A549 (cell line): ENCODE results near the gene ROBO3. TPM values are rescaled to one million over a fixed set of nuclear protein-coding genes. Genes with fewer than 3 reads are reported as not detected.

Experiments used
- ATAC-seq, 2 experiments: fragments of 200-7000 bp in 1 of 2; fragments of >200 bp in 1 of 2; cut with Nextera tagmentation in 1 of 2; cut with Tn5 transposase in 1 of 2; 3 replicates each; pipeline versions ENCODE4 v1.8.0 to v1.9.1; 2018 to 2020; ENCODE audit warnings: mild to moderate bottlenecking in 1 of 2, moderate library complexity in 1 of 2
- CTCF ChIA-PET: fragments of 300-600 bp; sonication (Branson Sonifier 250); formaldehyde crosslinking; extraction: SDS; loops from one replicate; lab custom pipeline; 2021; ENCODE audit warnings: antibody characterized with exemption, inconsistent platforms; lab: Yijun Ruan, JAX
- POLR2A ChIA-PET: fragments of 350-600 bp; formaldehyde crosslinking; extraction: SDS; loops from one replicate; lab custom pipeline; 2021; ENCODE audit warnings: antibody characterized with exemption, inconsistent platforms; lab: Yijun Ruan, JAX
- DNase-seq, 2 experiments: peaks; one replicate each; pipeline versions ENCODE4 v3.0.0 to v3.0.0-alpha.2; 2011 to 2016; ENCODE audit warnings: low read depth in 1 of 2, low spot score in 1 of 2
- FAIRE-seq: peaks from 2 replicates; lab custom pipeline; 2011; peaks lifted over from hg19 to GRCh38; lab: Jason Lieb, UNC
- H3K27ac ChIP-seq, 2 experiments: fragments of >200 bp; sonication (Bioruptor Twin); formaldehyde crosslinking; 3 replicates each; pipeline ENCODE4 v1.5.1; 2016 to 2017
- H3K4me1 ChIP-seq: fragments of >200 bp; sonication (Bioruptor Twin); formaldehyde crosslinking; 3 replicates; pipeline ENCODE4 v1.6.1; 2016
- H3K4me2 ChIP-seq: fragments of >200 bp; sonication (Bioruptor Twin); formaldehyde crosslinking; 3 replicates; pipeline ENCODE4 v1.6.1; 2016
- H3K4me3 ChIP-seq: fragments of >200 bp; sonication (Bioruptor Twin); formaldehyde crosslinking; 3 replicates; pipeline ENCODE4 v1.5.1; 2016
- H3K9me3 ChIP-seq: fragments of >200 bp; sonication (Bioruptor Twin); formaldehyde crosslinking; 3 replicates; pipeline ENCODE4 v1.6.1; 2016
- CBX2 ChIP-seq: fragments of 200-600 bp; sonication (generic); IDR thresholded peaks from 2 replicates; pipeline ENCODE4 v1.6.1; 2016; ENCODE audit warnings: low read depth, mild to moderate bottlenecking, borderline replicate concordance
- CEBPB ChIP-seq, 2 experiments: fragments of >200 bp in 1 of 2; sonication (Bioruptor Twin) in 1 of 2; formaldehyde crosslinking in 1 of 2; IDR thresholded peaks; 2 replicates each; pipeline ENCODE4 v1.6.1; 2012 to 2016
- CHD4 ChIP-seq: fragments of 200-600 bp; sonication (generic); IDR thresholded peaks from 2 replicates; pipeline ENCODE4 v1.6.1; 2016; ENCODE audit warnings: antibody characterized with exemption, mild to moderate bottlenecking, borderline replicate concordance
- ESRRA ChIP-seq: fragments of 150-350 bp; IDR thresholded peaks from 2 replicates; pipeline ENCODE4 v1.6.1; 2014; ENCODE audit warnings: mild to moderate bottlenecking, low read length, borderline replicate concordance
- FOSL2 ChIP-seq, 2 experiments: fragments of 450-650 bp in 1 of 2; fragments of >200 bp in 1 of 2; sonication (Bioruptor Twin) in 1 of 2; formaldehyde crosslinking; IDR thresholded peaks; 2 replicates each; pipeline versions ENCODE4 v1.5.0 to v1.6.1; 2016 to 2020; ENCODE audit warnings: mild to moderate bottlenecking in 1 of 2, moderate library complexity in 1 of 2
- HDAC2 ChIP-seq: fragments of 200-600 bp; sonication (generic); IDR thresholded peaks from 2 replicates; pipeline ENCODE4 v1.6.1; 2016
- HOXB5 ChIP-seq: fragments of 250-450 bp; sonication (Bioruptor Pico); IDR thresholded peaks from 2 replicates; pipeline ENCODE4 v1.5.0; 2020; ENCODE audit warnings: mild to moderate bottlenecking, moderate library complexity
- KDM5A ChIP-seq: fragments of 200-600 bp; sonication (generic); IDR thresholded peaks from 2 replicates; pipeline ENCODE4 v1.6.1; 2016; ENCODE audit warnings: antibody characterized with exemption, mild to moderate bottlenecking
- NPAS2 ChIP-seq: fragments of 250-450 bp; sonication (Bioruptor Pico); IDR thresholded peaks from 2 replicates; pipeline ENCODE4 v1.8.0; 2022; ENCODE audit warnings: mild to moderate bottlenecking, moderate library complexity, borderline replicate concordance
- RARB ChIP-seq: fragments of 250-450 bp; sonication (Bioruptor Pico); IDR thresholded peaks from 2 replicates; pipeline ENCODE4 v1.8.0; 2021; ENCODE audit warnings: mild to moderate bottlenecking, moderate library complexity
- SREBF2 ChIP-seq: fragments of 450-650 bp; IDR thresholded peaks from 2 replicates; pipeline ENCODE4 v1.6.1; 2014; ENCODE audit warnings: mild to moderate bottlenecking, moderate library complexity
- TFCP2L1 ChIP-seq: fragments of 250-450 bp; sonication (Bioruptor Pico); IDR thresholded peaks from 2 replicates; pipeline ENCODE4 v1.5.0; 2021; ENCODE audit warnings: mild to moderate bottlenecking
- TP53 ChIP-seq: fragments of 250-450 bp; sonication (Bioruptor Pico); IDR thresholded peaks from 2 replicates; pipeline ENCODE4 v1.5.0; 2021; ENCODE audit warnings: mild to moderate bottlenecking, moderate library complexity
- ZSCAN20 ChIP-seq: fragments of 250-450 bp; sonication (Bioruptor Pico); IDR thresholded peaks from 2 replicates; pipeline ENCODE4 v1.8.0; 2022; ENCODE audit warnings: mild to moderate bottlenecking, moderate library complexity
- WGBS: methylation state at CpG from one replicate; pipeline ENCODE4 v1.1.6; 2017; ENCODE audit errors: missing lambda C conversion rate; 5-methylcytosine and 5-hydroxymethylcytosine counted together
- polyA plus RNA-seq, 4 experiments: library from polyadenylated mRNA; depleted of rRNA in 3 of 4; stranded (reverse); fragments of >200 nt; fragmentation: RNase III in 1 of 4; extraction: RNeasy Plus Mini Kit Qiagen cat#74134 plus additional on column Dnase treatment in 1 of 4; gene quantifications; 2 replicates in 3 of 4; 3 replicates in 1 of 4; pipeline ENCODE4 v1.2.3, GENCODE V29; 2011 to 2017
- TF ChIP-seq, protein P1 (sequence below): fragments of 200-600 bp; sonication (generic); IDR thresholded peaks from 2 replicates; pipeline ENCODE4 v1.6.1; 2016; ENCODE audit warnings: antibody characterized with exemption, mild to moderate bottlenecking, moderate library complexity
- TF ChIP-seq, protein P2 (sequence below): fragments of >200 bp; sonication (Bioruptor Twin); formaldehyde crosslinking; IDR thresholded peaks from 3 replicates; pipeline ENCODE4 v1.5.1; 2016
- TF ChIP-seq, protein P3 (sequence below): fragments of >200 bp; sonication (Bioruptor Twin); formaldehyde crosslinking; IDR thresholded peaks from 3 replicates; pipeline ENCODE4 v1.6.1; 2016
- TF ChIP-seq, protein P4 (sequence below): fragments of 150-350 bp; IDR thresholded peaks from 2 replicates; pipeline ENCODE4 v1.6.1; 2014; ENCODE audit warnings: low read depth, mild to moderate bottlenecking, low read length
- TF ChIP-seq, protein P5 (sequence below): IDR thresholded peaks from 2 replicates; pipeline ENCODE4 v1.6.1; 2012
- TF ChIP-seq, protein P6 (sequence below): IDR thresholded peaks from 2 replicates; pipeline ENCODE4 v1.6.1; 2012; ENCODE audit warnings: low read depth, borderline replicate concordance

ROBO3 gene
- polyA plus RNA-seq, 2 of the 4 experiments (the other 2 are of a cell fraction) = 2.1 to 2.8 TPM

DNA sequence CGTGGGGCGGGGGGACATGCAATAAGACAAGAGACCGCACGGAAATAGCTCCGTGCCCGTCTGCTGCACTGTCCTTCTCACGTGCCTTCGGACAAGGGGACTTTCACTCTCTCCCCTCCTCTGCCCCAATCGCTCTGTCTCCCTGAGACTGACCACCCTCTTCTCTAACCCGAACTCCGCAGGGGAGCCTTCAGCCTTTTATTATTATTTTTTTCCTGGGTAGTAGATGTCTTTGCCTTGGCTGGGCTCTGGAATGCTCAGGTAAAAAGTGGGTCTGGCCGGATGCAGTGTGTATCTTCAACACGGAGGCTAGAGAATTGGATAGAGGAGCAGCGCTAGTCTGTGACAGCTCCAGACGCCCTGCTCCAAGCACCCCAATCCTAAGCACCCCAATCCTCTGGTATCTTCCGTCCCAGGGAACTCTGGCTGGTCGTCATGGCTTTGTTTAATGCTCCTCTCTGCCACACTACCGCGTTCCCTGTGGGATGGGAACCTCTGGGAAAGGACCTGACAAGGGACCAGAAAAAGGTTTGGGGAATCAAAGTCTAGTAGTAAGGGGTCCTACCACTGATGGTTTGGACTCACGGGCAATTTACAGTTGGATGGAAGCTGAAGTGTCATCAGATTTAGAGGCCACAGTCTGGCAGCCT, 25.1 kb upstream of the ROBO3 start:
- CTCF ChIA-PET = interaction anchor here (1.4 to 4.6 kb wide), 2 partner anchors 26 to 36 kb away, joined by 3 to 37 read pairs; partner anchors contain the start of gene ROBO3
- H3K4me2 ChIP-seq = peak overlapping the region; percentile 74

DNA sequence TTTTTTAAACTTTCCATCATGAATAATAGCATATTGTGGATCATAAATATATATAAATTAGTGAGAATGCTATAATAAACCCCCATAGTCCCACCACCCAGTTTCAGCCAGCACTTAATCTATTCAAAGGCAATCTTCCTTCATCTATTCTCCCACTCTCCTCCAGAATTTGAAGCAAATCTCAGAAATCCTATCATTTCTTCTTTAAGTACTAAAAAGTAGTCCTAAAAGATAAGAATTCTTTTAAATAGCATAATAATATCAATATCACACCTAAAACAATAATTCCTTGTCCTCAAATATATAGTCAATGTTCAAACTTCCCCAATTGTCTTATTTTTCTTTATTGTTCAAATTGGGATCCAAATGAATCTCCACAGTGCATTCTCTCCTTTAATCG, 24.6 kb upstream of the ROBO3 start:
- no peak overlapping the region for H3K4me3 ChIP-seq
- FAIRE-seq = no peak
- ChIA-PET CTCF (no interaction called here), POLR2A (no interaction called here)
- no peaks in the 10 kb centered on the region; the same call in 2 of the 3 replicates for H3K9me3 ChIP-seq
- no peak for TF ChIP-seq ZSCAN20 (CRISPR knock-in tag)
- no peak for TF ChIP-seq TP53 (CRISPR knock-in tag)
- TF ChIP-seq CHD4 = no peak
- TF ChIP-seq, protein P1, sequence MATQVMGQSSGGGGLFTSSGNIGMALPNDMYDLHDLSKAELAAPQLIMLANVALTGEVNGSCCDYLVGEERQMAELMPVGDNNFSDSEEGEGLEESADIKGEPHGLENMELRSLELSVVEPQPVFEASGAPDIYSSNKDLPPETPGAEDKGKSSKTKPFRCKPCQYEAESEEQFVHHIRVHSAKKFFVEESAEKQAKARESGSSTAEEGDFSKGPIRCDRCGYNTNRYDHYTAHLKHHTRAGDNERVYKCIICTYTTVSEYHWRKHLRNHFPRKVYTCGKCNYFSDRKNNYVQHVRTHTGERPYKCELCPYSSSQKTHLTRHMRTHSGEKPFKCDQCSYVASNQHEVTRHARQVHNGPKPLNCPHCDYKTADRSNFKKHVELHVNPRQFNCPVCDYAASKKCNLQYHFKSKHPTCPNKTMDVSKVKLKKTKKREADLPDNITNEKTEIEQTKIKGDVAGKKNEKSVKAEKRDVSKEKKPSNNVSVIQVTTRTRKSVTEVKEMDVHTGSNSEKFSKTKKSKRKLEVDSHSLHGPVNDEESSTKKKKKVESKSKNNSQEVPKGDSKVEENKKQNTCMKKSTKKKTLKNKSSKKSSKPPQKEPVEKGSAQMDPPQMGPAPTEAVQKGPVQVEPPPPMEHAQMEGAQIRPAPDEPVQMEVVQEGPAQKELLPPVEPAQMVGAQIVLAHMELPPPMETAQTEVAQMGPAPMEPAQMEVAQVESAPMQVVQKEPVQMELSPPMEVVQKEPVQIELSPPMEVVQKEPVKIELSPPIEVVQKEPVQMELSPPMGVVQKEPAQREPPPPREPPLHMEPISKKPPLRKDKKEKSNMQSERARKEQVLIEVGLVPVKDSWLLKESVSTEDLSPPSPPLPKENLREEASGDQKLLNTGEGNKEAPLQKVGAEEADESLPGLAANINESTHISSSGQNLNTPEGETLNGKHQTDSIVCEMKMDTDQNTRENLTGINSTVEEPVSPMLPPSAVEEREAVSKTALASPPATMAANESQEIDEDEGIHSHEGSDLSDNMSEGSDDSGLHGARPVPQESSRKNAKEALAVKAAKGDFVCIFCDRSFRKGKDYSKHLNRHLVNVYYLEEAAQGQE = no peak
- TF ChIP-seq SREBF2 = no peak
- TF ChIP-seq, protein P2, sequence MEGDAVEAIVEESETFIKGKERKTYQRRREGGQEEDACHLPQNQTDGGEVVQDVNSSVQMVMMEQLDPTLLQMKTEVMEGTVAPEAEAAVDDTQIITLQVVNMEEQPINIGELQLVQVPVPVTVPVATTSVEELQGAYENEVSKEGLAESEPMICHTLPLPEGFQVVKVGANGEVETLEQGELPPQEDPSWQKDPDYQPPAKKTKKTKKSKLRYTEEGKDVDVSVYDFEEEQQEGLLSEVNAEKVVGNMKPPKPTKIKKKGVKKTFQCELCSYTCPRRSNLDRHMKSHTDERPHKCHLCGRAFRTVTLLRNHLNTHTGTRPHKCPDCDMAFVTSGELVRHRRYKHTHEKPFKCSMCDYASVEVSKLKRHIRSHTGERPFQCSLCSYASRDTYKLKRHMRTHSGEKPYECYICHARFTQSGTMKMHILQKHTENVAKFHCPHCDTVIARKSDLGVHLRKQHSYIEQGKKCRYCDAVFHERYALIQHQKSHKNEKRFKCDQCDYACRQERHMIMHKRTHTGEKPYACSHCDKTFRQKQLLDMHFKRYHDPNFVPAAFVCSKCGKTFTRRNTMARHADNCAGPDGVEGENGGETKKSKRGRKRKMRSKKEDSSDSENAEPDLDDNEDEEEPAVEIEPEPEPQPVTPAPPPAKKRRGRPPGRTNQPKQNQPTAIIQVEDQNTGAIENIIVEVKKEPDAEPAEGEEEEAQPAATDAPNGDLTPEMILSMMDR = no peak
- TF ChIP-seq ESRRA = no peak
- TF ChIP-seq KDM5A = no peak
- no peak for TF ChIP-seq HDAC2
- TF ChIP-seq HOXB5 (CRISPR knock-in tag) = no peak
- TF ChIP-seq NPAS2 (CRISPR knock-in tag) = no peak
- TF ChIP-seq RARB = no peak
- H3K27ac ChIP-seq = no peak overlapping the region
- ATAC-seq = no peak
- peaks cover 8% of the 10 kb centered on the region; the same call in 1 of the 3 replicates for H3K4me1 ChIP-seq
- no peak overlapping the region for H3K4me2 ChIP-seq
- WGBS = 41% methylated on average over 1 of the region's 1 CpG
- no peak for DNase-seq

More for the DNA sequence above, 25.1 kb upstream of the ROBO3 start:
- peak overlapping the region; percentile 37; the same call in 2 of the 3 replicates for H3K4me3 ChIP-seq
- H3K9me3 ChIP-seq = no peaks in the 10 kb centered on the region; the same call in 2 of the 3 replicates
- TF ChIP-seq, protein P3, sequence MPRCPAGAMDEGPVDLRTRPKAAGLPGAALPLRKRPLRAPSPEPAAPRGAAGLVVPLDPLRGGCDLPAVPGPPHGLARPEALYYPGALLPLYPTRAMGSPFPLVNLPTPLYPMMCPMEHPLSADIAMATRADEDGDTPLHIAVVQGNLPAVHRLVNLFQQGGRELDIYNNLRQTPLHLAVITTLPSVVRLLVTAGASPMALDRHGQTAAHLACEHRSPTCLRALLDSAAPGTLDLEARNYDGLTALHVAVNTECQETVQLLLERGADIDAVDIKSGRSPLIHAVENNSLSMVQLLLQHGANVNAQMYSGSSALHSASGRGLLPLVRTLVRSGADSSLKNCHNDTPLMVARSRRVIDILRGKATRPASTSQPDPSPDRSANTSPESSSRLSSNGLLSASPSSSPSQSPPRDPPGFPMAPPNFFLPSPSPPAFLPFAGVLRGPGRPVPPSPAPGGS = no peak
- 52% methylated on average over 20 of the region's 20 CpGs for WGBS
- no peak overlapping the region for H3K27ac ChIP-seq
- FAIRE-seq (no peak), ATAC-seq (no peak), DNase-seq (no peak)
- peaks cover 8% of the 10 kb centered on the region; the same call in 1 of the 3 replicates for H3K4me1 ChIP-seq
- POLR2A ChIA-PET = no interaction called here

DNA sequence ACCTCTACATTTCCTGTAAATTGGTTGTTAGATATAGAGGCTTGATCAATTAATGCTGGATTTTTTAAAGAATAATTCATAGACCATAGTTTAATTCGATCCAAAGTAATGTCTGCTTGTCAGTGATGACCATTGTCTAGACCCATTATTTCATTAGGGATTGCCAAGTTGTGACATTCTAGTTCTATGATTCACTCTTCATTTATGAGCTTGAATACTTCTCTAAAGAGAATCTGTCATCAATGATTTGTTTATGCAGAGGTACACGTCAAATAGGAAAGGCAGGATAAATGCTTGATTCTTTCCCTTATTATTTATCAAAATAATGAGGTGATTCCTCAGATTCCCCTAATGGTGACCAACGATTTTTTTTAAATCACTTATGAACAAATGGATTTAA, 24.0 kb upstream of the ROBO3 start:
- no peak overlapping the region for H3K4me2 ChIP-seq
- FAIRE-seq (no peak), ATAC-seq (no peak), DNase-seq (no peak)
- POLR2A ChIA-PET = no interaction called here
- CTCF ChIA-PET = interaction anchor here (0.8 to 1.4 kb wide), 2 partner anchors 25 to 95 kb away, joined by 3 to 5 read pairs; no protein-coding TSS in a partner anchor
- H3K27ac ChIP-seq = no peak overlapping the region
- TF ChIP-seq, protein P4, sequence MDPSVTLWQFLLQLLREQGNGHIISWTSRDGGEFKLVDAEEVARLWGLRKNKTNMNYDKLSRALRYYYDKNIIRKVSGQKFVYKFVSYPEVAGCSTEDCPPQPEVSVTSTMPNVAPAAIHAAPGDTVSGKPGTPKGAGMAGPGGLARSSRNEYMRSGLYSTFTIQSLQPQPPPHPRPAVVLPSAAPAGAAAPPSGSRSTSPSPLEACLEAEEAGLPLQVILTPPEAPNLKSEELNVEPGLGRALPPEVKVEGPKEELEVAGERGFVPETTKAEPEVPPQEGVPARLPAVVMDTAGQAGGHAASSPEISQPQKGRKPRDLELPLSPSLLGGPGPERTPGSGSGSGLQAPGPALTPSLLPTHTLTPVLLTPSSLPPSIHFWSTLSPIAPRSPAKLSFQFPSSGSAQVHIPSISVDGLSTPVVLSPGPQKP = no peak
- TF ChIP-seq NPAS2 (CRISPR knock-in tag) (no peak), TFCP2L1 (CRISPR knock-in tag) (no peak), CBX2 (no peak), FOSL2 (IDR thresholded peaks at IDR 0.05) (no peak), FOSL2 (CRISPR knock-in tag; IDR thresholded peaks at IDR 0.05) (no peak), HOXB5 (CRISPR knock-in tag) (no peak), CEBPB (IDR thresholded peaks at IDR 0.05) (no peak)
- TF ChIP-seq, protein P5, sequence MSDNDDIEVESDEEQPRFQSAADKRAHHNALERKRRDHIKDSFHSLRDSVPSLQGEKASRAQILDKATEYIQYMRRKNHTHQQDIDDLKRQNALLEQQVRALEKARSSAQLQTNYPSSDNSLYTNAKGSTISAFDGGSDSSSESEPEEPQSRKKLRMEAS = no peak
- TF ChIP-seq, protein P6, sequence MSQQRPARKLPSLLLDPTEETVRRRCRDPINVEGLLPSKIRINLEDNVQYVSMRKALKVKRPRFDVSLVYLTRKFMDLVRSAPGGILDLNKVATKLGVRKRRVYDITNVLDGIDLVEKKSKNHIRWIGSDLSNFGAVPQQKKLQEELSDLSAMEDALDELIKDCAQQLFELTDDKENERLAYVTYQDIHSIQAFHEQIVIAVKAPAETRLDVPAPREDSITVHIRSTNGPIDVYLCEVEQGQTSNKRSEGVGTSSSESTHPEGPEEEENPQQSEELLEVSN = no peak
- WGBS = 2% methylated on average over 3 of the region's 3 CpGs
- H3K4me1 ChIP-seq = peaks cover 5% of the 10 kb centered on the region; the same call in 1 of the 3 replicates
- H3K9me3 ChIP-seq = no peaks in the 10 kb centered on the region; the same call in 2 of the 3 replicates
- no peak overlapping the region for H3K4me3 ChIP-seq
